GM12875 (cell line): ENCODE measurements around the gene PARP6.

Source experiments
- H3K4me3 ChIP-seq: one replicate; pipeline ENCODE4 v1.5.1; 2011; ENCODE audit warnings: low read depth, low read length, control low read depth
- CTCF ChIP-seq: IDR thresholded peaks from 2 replicates; pipeline ENCODE4 v1.5.1; 2011; ENCODE audit warnings: low read depth, mild to moderate bottlenecking, control low read depth, inconsistent platforms, low read length, moderate library complexity, borderline replicate concordance; ENCODE audit not compliant: insufficient read depth

The PARP6 gene

GRCh38 chr15:72272213-72272996 lies at the start of gene PARP6:
TSS of gene PARP6 (minus strand) at chr15:72272554. CDS start at chr15:72267477, 5,077 bp downstream.
- peak within 1 kb of the TSS; percentile 92 for H3K4me3 ChIP-seq
- TF ChIP-seq CTCF: peak; percentile 62

DNA sequence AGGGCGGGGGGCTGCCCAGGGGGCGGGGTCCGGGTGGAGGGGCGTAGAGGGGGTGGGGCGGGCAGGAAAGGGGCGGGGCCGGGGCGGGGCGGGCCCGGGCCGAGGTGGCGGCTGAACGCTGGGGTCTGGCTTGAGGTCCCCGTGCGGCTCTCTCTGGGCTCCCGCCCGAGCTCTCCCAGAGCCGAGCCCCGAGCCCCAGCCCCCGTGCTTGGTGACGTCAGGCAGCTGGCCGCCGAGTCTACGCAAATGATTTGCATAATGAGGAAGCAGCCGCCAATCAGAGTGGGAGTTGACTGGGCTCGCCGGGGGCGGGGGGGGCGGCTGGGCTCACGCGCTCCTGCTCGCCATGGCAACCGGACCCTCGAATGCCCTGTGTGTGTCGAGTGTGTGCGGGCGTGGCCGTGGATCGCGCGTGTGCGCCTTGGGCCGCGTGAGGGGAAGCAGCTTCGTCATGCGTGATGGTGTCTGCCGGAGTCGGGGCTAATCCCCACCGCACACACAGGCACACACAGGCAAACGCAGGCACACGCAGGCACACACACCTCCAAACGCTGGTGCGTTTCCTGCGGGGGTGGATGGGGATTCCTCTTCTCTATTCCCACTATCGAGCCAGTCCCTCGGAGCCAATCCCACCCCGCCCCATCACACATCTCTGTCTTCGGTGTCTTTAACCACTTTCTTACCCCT lies 47.8 kb upstream of the PARP6 start, which contains the start of gene CELF6:
Gene CELF6, minus strand, starts transcription at position 173 of the 687 bp plus-strand sequence. CDS start 283 bp downstream, outside the sequence.
- peak within 1 kb of the TSS; percentile 65 for H3K4me3 ChIP-seq
- TF ChIP-seq CTCF: no peak

DNA sequence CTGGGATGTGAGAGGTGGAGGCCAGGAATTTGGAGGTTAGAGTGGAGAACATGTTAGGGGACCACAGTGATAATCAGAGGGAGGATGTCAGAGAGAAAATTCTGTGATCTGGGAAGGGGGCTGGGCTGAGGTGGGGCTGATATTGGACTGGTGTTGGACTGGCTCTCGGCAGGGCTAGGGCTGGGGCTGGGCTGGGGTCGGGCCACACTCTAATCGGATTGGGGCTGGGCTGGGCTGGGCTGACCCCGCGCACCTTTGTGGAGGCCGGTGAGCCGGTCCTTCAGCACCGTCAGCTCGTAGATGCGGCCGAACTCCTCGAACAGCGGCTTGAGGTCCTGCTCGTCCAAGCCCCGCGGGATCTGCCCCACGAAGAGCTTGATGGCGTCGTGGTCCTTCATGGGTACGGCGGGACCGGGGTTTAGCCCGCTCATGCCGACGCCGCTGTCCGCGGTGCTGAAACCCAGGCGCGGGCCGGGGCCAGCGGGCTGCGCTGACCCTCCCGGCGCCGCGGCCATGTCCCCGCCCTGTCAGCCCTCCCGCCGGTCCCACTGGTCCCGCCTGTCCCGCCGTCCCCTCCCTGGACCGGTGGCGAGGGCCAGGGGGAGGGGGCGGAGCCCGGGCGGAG lies 47.1 kb upstream of the PARP6 start:
- TF ChIP-seq CTCF: no peak
- H3K4me3 ChIP-seq: no peak overlapping the region

GRCh38 chr15:72318408-72318942 lies 46.1 kb upstream of the PARP6 start:
- TF ChIP-seq CTCF: no peak
- no peak overlapping the region for H3K4me3 ChIP-seq

DNA sequence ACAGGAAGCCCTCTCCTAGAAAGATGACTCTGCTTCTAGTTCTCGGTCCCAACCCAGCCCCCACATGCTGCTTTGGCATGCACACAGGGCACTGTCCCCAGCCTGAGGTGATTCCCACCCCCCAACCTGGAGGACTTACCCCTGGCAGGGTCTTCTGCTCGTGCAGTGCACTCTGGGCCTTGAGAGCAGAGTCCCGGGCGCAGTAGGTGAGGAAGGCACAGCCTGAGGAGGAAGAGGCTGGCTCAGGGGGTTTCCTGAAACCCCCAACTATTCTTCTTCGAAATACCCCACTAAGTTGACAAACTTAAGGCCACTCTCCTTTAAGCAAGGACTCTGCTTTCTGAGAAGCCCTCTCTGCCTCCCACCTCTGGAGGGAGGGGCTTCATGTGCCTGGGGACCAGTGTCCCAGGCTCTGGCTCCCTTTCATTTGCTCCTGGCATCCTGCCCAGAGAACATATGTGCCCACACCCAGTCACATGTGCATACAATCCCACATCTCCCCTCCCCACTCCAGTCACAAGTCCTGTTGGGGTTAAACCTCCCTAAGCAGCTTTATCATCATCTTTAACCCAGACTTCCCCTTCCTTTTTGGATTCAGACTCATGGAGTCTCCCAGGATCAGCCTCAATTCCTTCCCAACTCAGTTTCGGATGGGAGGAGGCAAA lies 43.5 kb upstream of the PARP6 start:
- TF ChIP-seq CTCF: no peak
- no peak overlapping the region for H3K4me3 ChIP-seq

DNA sequence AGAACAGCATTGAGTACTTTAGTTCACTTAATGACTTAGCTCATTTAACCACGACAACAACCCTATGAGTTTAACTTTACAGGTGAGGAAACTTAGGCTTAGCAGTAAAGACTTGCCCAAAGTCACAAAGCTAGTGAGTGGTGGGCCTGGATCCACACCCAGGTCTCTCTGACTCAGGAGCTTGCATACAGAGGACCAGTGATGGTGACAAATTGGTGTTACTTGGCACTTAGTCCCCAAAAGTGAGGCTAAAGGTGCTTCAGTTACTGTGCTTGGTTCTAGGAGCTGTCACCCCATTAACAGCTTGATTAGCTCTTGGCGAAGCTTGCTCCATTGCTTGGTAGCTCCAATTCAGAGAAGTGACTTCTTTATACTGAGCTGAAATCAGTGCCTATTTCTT lies 41.5 kb upstream of the PARP6 start:
- TF ChIP-seq CTCF: no peak
- no peak overlapping the region for H3K4me3 ChIP-seq
